Stimulated activated CD8-positive, alpha-beta memory T cell treated with anti-CD3 and anti-CD28 coated beads, Interleukin-4, amount 100 ng/mL, for 4 hours (primary cell): ENCODE measurements around the gene PACS2.

Source experiments
- DNase-seq, 2 donors: peaks; one replicate each; pipeline ENCODE4 v3.0.0-alpha.2; 2020; ENCODE audit warnings: low read depth in 2 of 2, low spot score in 1 of 2

PACS2 gene

GRCh38 chr14:105420101-105420973 is 105.8 kb downstream of the PACS2 start:
- no peak for DNase-seq

- no peak for DNase-seq
These were observed 106.6 kb downstream of the PACS2 start for GRCh38 chr14:105420974-105421674.

- DNase-seq, result no peak
These were observed 107.4 kb downstream of the PACS2 start for GRCh38 chr14:105421723-105422615.

- no peak for DNase-seq
These were observed 108.3 kb downstream of the PACS2 start for GRCh38 chr14:105422695-105423487.

GRCh38 chr14:105423488-105424195 is 109.1 kb downstream of the PACS2 start:
- no peak for DNase-seq

GRCh38 chr14:105424861-105425260 is 110.3 kb downstream of the PACS2 start:
- DNase-seq, result no peak

GRCh38 chr14:105425823-105426247 is 111.3 kb downstream of the PACS2 start:
- DNase-seq, result no peak

- DNase-seq, result no peak
These were observed 112.0 kb downstream of the PACS2 start for GRCh38 chr14:105426416-105427130.

- no peak for DNase-seq
These were observed 112.9 kb downstream of the PACS2 start for GRCh38 chr14:105427412-105427811.

GRCh38 chr14:105427936-105428485 is 113.5 kb downstream of the PACS2 start:
- no peak for DNase-seq

- no peak for DNase-seq
These were observed 115.5 kb downstream of the PACS2 start for GRCh38 chr14:105430042-105430441.

GRCh38 chr14:105430565-105430964 is 116.0 kb downstream of the PACS2 start:
- no peak for DNase-seq

GRCh38 chr14:105431256-105431655 is 116.7 kb downstream of the PACS2 start:
- no peak for DNase-seq

- DNase-seq, result no peak
These were observed 118.1 kb downstream of the PACS2 start for GRCh38 chr14:105432657-105433056.

GRCh38 chr14:105433161-105433605 is 118.6 kb downstream of the PACS2 start:
- DNase-seq, result no peak

GRCh38 chr14:105436402-105436801 is 121.9 kb downstream of the PACS2 start:
- DNase-seq, result no peak

GRCh38 chr14:105436891-105437722 is 122.6 kb downstream of the PACS2 start:
- DNase-seq, result no peak
